Adrenal gland (tissue), 5 donors: ENCODE measurements around the gene WDR72.

Experiments used
- CTCF ChIP-seq, 6 experiments: fragments of 450-650 bp in 4 of 6; fragments of 200-600 bp in 2 of 6; sonication (generic) in 1 of 6; IDR thresholded peaks; 1 replicate in 5 of 6; 2 replicates in 1 of 6; pipeline versions ENCODE4 v1.5.1 to v1.8.0; 2016 to 2021; ENCODE audit warnings: antibody characterized with exemption in 6 of 6, mild to moderate bottlenecking in 2 of 6, moderate library complexity in 1 of 6
- POLR2A ChIP-seq, 2 donors: fragments of 450-650 bp; IDR thresholded peaks; one replicate each; pipeline ENCODE4 v1.6.1; 2017; ENCODE audit warnings: antibody characterized with exemption in 2 of 2, mild to moderate bottlenecking in 2 of 2, moderate library complexity in 1 of 2
- donor health status: DM: no; HTN: no; CAD: no.

- TF ChIP-seq CTCF (IDR thresholded peaks at IDR 0.05) (no peak), POLR2A (IDR thresholded peaks at IDR 0.05) (no peak)
These were observed 260.5 kb downstream of the WDR72 start for GRCh38 chr15:53498996-53499395.
